ENCODE data around the gene OR2S2. TPM values are rescaled to one million over a fixed set of nuclear protein-coding genes. Genes with fewer than 3 reads are reported as not detected.
A peak's percentile ranks its signal among the peaks of the same experiment; 100 is the strongest.

The OR2S2 gene
- total RNA-seq, 1 donor from 2014 or later = not detected

- no peak overlapping the region for H3K4me3 ChIP-seq
Measured at GRCh38 chr9:35910613-35911359, 47.2 kb downstream of the OR2S2 start.

GRCh38 chr9:35909687-35910612, 48.0 kb downstream of the OR2S2 start:
- Histone ChIP-seq H3K36me3 (no peaks in the 10 kb centered on the region), H3K27me3 (no peaks in the 10 kb centered on the region), H3K4me1 (peaks cover 71% of the 10 kb centered on the region), H3K4me3 (no peak overlapping the region), H3K27ac (peak overlapping the region; percentile 97), H3K9me3 (no peaks in the 10 kb centered on the region)
- DNase-seq (ENCODE audit: extremely low spot score in 2 of 2) = no peak
- intact Hi-C loops (cut with DNase I) = loop anchor here (5.0 kb wide), 1 partner anchor 37 kb away; no protein-coding TSS in a partner anchor
- TF ChIP-seq POLR2A (IDR thresholded peaks at IDR 0.05) (no peak), POLR2AphosphoS5 (IDR thresholded peaks at IDR 0.05; ENCODE audit: insufficient read depth in 1 of 2, low read depth in 1 of 2) (no peak), CTCF (IDR thresholded peaks at IDR 0.05) (no peak)

More at GRCh38 chr9:35910613-35911359, 47.2 kb downstream of the OR2S2 start:
- peak overlapping the region; percentile 97 for H3K27ac ChIP-seq
- no peaks in the 10 kb centered on the region for H3K36me3 ChIP-seq
- no peaks in the 10 kb centered on the region for H3K27me3 ChIP-seq
- intact Hi-C loops (cut with DNase I) = no loop called here
- DNase-seq (ENCODE audit: extremely low spot score in 2 of 2) = no peak
- TF ChIP-seq POLR2AphosphoS5 (IDR thresholded peaks at IDR 0.05; ENCODE audit: insufficient read depth in 1 of 2, low read depth in 1 of 2) = no peak
- TF ChIP-seq CTCF (IDR thresholded peaks at IDR 0.05) = peak in 1 of 3 experiments; percentile 8
- no peaks in the 10 kb centered on the region for H3K9me3 ChIP-seq
- H3K4me1 ChIP-seq = peaks cover 62% of the 10 kb centered on the region

GRCh38 chr9:35909274-35909673, 48.7 kb downstream of the OR2S2 start, which contains the start of gene SPAAR:
TSS of gene SPAAR (plus strand) at chr9:35909490. CDS start at chr9:35910464, 974 bp downstream.
- Histone ChIP-seq H3K4me1 (peaks cover 78% of the 10 kb centered on the region), H3K4me3 (no peak within 1 kb of the TSS), H3K27ac (peak within 1 kb of the TSS; percentile 97), H3K9me3 (no peaks in the 10 kb centered on the region), H3K27me3 (no peaks in the 10 kb centered on the region), H3K36me3 (no peaks in the 10 kb centered on the region)
- TF ChIP-seq POLR2A (IDR thresholded peaks at IDR 0.05) (no peak), CTCF (IDR thresholded peaks at IDR 0.05) (no peak), POLR2AphosphoS5 (IDR thresholded peaks at IDR 0.05; ENCODE audit: insufficient read depth in 1 of 2, low read depth in 1 of 2) (no peak)
- intact Hi-C loops (cut with DNase I) = loop anchor here (5.0 kb wide), 1 partner anchor 38 kb away; no protein-coding TSS in a partner anchor
- DNase-seq (ENCODE audit: extremely low spot score in 2 of 2) = no peak

- no peaks in the 10 kb centered on the region for H3K27me3 ChIP-seq
- intact Hi-C loops (cut with DNase I) = loop anchor here (5.0 kb wide), 1 partner anchor 39 kb away; no protein-coding TSS in a partner anchor
- H3K4me1 ChIP-seq = peaks cover 79% of the 10 kb centered on the region
- H3K9me3 ChIP-seq = no peaks in the 10 kb centered on the region
- H3K4me3 ChIP-seq = no peak overlapping the region
- DNase-seq (ENCODE audit: extremely low spot score in 2 of 2) = no peak
- H3K27ac ChIP-seq = peak overlapping the region; percentile 97
- TF ChIP-seq POLR2AphosphoS5 (IDR thresholded peaks at IDR 0.05; ENCODE audit: insufficient read depth in 1 of 2, low read depth in 1 of 2) (no peak), CTCF (IDR thresholded peaks at IDR 0.05) (no peak), POLR2A (IDR thresholded peaks at IDR 0.05) (no peak)
- H3K36me3 ChIP-seq = no peaks in the 10 kb centered on the region
Measured at GRCh38 chr9:35908504-35909125, 49.3 kb downstream of the OR2S2 start.

Data from vagina (tissue), 2 donors.